HG02759 (cell line): ENCODE data around the gene TNFRSF14.
A peak's percentile ranks its signal among the peaks of the same experiment; 100 is the strongest.
"Not testable (repeated sequence)": the region's sequence is repeated elsewhere in the genome, so short reads cannot be mapped to it uniquely, and the experiment has no call there.

Experiments
- ATAC-seq: cut with Tn5 transposase; IDR thresholded peaks from one replicate; pipeline ENCODE4 v1.9.1; 2021; ENCODE audit warnings: mild to moderate bottlenecking, moderate library complexity; ENCODE audit not compliant: unreplicated experiment

The TNFRSF14 gene

DNA sequence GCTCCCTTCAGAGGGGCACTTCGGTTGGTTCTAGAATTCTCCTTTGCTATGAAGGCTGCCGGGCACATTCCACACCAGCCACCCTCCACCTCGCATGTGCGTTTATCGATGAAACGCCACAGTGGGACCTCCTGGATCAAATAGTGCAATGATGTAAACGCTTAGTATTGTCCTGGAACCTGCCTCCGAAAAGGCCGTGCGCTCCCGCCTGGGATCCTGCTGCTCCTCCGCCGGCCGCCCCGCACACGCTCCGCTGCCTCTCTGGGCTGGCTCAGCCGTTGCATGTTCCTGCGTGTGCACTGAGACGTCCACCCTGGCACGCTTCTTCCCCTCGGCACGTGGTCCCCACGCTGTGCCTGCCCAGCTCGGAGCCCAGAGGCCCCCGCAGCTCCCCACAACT lies 4.0 kb upstream of the TNFRSF14 start:
- no peak for ATAC-seq

GRCh38 chr1:2553076-2553475 lies 3.1 kb upstream of the TNFRSF14 start:
- ATAC-seq, result not testable (repeated sequence)

DNA sequence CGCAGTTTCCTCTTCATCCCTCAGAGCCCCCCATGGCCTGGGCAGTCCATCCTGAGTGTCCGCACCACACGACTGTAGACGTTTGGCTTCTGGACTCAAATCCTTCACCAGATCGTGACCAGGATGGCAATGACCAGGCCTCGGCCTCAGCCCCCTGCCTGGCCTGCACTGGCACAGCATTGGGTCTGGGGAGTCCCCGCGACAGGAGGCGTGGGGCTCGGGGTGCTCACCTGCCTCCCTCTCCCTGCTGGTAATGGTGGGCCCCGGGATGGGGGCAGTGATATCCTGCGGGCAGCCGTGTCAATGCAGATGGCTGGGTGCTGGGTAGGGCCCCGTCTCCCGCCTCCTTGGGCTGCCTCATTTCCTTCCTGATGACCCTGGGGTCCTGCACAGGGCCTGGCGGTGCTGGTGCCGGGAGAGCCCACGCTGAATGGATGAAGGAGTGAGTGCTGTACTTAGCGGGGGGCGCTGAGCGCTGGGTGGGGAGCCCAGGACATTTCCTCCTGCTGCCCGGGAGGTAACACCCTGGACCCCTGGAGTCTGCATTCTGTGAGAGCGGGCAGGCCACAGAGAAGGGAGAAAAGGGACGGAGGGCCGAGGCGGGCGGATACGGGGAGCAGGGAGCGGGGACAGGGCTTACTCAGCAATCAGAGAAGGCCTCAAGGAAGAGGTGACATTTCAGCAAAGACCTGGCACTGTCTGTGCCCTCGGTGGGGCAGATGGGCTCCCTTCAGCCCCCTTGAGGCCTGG lies 2.1 kb upstream of the TNFRSF14 start:
- ATAC-seq, result no peak

GRCh38 chr1:2554621-2555387 lies 1.4 kb upstream of the TNFRSF14 start:
- no peak for ATAC-seq

DNA sequence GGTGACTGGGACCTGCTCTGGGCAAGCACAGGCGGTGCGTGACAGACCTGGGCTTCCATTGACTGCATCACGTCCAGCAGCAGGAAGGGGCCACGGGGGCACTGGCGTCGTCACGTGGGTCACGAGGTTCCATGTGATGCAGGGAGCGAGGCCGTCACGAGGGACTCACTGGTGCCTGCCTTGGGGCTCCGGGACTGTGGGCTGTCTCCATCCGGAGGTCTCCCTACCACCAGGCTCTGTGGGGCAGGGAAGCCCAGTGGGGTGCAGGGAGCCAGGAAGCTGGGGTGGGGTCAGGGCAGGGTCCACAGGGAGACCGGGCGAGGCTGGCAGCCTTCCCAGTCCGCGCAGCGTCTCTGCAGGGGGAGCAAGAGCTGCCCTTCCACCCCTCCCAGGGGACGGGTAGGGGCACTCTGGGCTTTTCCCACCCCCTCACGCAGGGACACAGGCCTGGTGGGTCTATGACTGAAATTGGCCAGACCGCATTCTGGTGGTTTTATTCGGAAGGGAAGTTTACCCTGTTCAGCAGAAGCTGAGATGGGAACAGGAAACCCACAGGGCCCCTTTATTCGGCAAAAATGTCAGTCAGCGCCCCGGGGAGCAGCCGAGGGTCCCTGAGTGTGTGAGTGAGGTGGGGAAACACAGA lies 416 bp upstream of the TNFRSF14 start:
- ATAC-seq, result peak; percentile 41

DNA sequence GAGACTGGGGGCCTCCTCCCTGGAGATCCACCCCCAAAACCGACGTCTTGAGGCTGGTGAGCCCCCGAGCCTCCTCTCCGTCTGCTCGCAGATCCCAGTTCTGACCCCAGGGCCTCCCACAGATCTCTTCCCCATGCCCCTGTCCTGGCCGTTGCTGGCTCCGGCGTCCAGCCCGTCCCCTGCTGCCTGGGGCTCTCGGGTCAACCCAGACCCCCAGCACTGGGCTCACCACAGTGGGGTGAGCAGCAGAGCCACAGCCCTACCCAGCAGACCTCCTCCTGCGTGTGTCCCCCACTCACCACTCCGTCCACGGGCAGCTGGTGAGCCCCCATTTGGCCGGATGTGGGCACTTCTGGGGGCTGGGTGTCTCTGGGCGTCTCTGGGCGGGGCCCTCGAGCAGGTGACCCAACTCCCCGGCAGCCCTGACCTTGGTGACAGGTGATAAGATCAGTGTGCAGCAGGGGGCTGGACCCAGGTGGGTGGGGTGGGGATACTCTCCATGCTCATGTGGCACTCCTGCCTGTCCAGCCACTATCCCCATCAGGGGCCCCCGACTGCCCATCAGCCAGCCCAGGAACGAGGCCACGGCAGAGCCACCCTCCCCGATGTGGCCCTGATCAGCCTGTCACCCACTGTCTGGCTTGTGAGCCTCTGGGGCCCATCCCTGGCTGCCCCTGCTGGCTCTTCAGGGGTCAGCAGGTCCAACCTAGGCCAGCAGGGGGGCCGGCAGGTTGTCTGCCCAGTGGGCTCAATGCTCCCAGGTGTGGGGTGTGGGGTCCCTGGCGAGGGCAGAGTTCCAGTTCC lies 709 bp downstream of the TNFRSF14 start:
- peak; percentile 30 for ATAC-seq

DNA sequence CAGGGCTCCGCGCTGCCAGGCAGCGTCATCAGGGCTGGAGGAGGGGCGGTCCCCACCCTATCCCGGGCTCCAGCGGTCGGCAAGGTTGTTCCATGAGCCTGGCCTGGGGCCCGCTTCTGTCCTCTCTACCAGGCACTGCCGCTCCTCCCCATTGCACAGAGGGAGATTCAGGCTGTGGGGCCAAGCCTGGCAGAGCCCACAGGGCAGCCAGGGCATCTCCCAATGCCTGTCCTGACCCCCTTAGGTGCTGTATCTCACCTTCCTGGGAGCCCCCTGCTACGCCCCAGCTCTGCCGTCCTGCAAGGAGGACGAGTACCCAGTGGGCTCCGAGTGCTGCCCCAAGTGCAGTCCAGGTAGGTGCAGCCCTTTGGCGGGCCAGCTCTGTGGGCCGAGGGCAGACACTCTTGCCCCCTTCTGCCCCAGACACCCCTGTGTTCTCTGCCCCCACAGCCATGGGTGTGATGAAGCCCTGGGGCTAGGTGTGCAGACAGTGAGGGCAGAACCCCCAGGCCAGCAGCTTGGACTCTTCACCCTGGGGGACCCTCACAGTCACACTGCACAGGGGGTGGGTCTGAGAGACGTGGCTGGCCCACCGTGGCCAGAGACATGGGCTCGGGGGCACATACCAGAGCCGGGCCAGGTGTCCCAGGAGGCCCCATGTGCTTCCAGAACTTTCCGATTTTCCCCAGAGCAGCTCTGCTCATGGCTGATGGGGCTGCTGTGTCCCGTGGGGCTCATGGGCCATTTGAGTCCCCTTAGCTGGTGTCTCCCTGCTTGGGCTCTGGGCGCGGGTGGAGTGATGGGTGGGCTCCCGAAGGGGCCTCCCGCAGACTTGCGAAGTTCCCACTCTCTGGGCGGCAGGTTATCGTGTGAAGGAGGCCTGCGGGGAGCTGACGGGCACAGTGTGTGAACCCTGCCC lies 1.6 kb downstream of the TNFRSF14 start:
- ATAC-seq, result no peak

- no peak for ATAC-seq
Measured at GRCh38 chr1:2558420-2558819, 2.2 kb downstream of the TNFRSF14 start.

DNA sequence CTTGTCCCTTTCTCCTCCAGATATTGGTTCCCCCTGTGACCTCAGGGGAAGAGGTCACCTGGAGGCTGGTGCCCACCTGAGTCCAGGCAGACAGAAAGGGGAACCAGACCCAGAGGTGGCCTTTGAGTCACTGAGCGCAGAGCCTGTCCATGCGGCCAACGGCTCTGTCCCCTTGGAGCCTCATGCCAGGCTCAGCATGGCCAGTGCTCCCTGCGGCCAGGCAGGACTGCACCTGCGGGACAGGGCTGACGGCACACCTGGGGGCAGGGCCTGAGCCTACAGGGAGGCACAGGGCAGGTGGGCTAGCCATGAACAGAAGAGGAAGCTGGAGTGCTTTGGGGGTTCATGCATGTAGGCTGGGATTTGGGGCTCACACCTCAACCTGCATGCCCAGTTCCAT lies 2.7 kb downstream of the TNFRSF14 start:
- no peak for ATAC-seq

DNA sequence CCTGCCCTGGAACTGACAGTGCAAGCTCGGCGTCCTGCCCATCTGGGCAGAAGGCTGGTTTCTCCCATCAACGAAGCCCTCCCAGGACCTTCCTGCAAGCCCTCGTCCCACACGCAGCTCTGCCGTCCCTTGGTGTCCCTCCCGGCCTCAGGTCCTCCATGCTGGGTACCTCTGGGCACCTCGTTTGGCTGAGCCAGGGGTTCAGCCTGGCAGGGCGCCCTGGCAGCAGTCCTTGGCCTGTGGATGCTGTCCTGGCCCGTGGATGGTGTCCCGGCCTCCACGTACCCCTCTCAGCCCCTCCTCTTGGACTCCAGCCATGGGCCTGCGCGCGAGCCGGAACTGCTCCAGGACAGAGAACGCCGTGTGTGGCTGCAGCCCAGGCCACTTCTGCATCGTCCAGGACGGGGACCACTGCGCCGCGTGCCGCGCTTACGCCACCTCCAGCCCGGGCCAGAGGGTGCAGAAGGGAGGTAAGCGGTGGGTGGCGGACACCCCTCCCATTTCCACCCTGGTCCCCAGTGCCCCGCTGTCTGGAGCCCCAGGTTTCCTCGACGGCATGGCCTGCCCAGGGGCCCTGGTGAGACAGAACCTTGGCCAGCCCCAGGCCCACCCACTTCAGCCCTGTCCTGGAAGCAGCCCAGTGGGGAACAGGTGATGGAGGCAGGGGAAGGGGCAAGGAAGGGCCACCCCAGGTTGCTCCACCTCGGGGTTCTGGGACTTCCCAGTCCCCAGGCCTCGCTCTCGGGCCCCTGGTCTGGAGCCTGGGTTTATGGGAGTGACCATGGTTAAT lies 3.5 kb downstream of the TNFRSF14 start:
- ATAC-seq, result no peak

DNA sequence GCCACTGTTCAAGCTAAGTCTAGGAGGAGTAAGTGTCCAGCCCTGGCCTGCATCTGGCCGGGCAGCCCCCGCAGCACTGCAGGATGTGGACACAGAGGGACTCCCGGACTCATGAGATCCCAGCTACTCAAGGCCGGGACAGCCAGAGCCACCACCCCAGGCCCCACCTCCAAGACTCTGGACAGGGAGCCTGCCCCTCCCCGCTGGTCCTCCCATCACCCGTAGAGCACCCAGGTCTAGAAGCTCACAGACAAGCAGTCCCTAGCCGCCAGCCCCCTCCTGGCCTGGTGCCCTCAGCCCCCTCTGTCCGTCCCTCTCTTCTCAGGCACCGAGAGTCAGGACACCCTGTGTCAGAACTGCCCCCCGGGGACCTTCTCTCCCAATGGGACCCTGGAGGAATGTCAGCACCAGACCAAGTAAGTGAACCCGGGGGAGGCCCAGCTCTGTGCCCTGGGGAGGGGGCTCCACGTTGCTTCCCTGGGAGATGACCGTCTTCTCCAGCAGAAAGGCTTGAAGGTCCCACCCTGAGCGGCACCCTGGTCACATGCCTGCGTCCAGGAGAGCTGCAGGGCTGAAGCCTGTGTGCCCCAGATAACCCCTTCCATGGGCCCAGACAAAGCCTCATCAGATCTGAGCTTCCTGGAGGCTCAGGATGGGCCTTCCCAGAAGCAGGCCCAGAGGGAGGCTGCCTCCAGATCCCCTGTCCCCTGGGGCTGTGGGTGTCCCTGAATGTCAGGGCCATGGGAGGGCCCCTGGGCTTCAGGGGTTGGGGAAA lies 4.3 kb downstream of the TNFRSF14 start:
- ATAC-seq, result no peak

DNA sequence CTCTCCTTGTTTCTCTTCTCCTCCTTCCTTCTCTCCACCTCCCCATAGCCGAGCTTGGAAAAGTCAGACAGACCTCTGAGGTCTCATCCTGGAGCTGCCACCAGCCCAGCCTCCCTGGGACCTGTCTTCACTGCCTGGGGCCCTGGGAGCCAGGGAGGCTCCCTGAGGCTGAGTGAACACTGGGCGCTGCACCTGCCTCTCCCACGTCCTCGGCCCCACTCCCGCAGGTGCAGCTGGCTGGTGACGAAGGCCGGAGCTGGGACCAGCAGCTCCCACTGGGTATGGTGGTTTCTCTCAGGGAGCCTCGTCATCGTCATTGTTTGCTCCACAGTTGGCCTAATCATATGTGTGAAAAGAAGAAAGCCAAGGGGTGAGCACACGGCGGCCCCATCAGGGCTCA lies 5.3 kb downstream of the TNFRSF14 start:
- ATAC-seq, result no peak

DNA sequence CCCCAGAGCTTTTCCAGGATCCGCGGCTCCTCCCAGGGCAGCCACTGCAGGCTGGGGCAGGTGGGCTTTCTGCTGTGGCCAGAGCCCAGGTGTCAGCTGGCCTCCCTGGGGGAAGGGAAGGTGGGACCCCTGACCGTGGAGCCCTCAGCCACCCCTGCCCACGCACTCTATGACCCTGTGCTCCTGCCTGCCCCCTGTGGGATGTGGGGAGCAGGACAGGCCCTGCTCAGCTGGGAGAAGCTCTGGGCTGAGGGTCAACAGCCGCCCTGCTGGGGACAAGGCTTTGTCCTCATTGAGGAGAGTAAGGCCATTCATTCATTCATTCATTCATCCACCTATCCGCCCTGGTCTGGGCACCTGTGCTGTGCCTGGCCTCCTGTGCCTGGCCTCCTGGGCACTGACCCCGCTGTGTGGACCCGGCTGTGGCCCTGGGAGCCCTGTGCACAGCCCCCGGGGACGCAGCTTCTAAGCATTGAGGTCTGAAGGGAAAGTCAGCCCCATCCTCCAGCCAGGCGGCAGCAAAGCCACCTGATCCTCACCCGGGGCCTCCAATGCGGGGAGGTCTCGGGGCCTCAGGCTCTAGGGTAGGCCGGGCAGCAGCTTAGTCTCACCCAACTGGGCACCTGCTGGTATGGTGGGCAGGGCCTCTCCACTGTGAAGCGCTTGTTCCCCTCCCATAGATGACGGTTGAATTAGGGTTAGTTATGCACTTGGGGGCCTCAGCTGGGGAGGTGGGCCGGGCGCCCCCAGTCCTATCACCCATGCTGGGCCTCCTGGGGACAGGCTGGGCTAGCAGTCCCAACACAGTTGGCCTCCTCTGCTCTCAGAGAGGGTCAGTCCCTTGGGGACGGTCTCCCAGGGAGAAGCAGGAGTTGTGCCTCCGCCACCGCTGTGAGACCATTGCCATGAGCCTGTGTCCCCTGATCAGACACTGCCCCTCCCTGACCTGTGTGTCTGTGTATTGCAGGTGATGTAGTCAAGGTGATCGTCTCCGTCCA lies 6.0 kb downstream of the TNFRSF14 start:
- ATAC-seq, result no peak

GRCh38 chr1:2563205-2563604 lies 7.0 kb downstream of the TNFRSF14 start:
- no peak for ATAC-seq

- no peak for ATAC-seq
Measured at GRCh38 chr1:2564006-2564814, 8.0 kb downstream of the TNFRSF14 start.

DNA sequence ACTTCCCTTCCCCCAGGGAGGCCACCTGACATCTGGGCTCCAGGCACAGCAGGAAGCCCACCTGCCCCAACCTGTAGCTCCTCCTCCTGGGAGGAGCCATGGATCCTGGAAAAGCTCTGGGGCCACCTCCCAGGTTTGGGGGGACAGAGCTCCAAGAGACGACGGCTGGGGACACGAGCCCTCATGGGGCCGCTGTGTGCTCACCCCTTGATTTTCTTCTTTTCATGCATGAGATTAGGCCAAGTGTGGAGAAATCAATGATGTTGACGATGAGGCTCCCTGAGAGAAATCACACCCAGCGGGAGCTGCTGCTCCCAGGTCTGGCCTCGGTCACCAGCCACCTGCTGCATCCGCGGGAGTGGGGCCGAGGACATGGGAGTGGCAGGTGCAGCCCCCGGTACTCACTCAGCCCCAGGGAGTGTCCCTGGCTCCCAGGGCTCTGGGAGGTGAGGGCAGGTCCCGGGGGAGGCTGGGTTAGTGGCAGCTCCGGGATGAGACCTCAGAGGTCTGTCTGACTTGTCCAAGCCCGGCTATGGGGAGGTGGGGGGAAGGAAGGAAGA lies 8.7 kb downstream of the TNFRSF14 start:
- no peak for ATAC-seq
